MCF 10A (cell line): ENCODE results near the gene RNF212. TPM values are rescaled to one million over a fixed set of nuclear protein-coding genes. Genes with fewer than 3 reads are reported as not detected.

Experiments
- Bru-seq: library from RNA; stranded (reverse); fragments of 400-500 nt; gene quantifications from one replicate; lab custom pipeline; 2021; lab: Mats Ljungman, UMichigan
- BruChase-seq, 2 experiments: library from RNA; stranded (reverse); fragments of 400-500 nt; gene quantifications; one replicate each; lab custom pipeline; 2021; lab: Mats Ljungman, UMichigan
- BruUV-seq: library from RNA; stranded (reverse); fragments of 400-500 nt; replicated peaks from 2 replicates; lab custom pipeline; 2021; lab: Mats Ljungman, UMichigan
- CTCF ChIA-PET: fragments of 300-600 bp; sonication (Branson Sonifier 250); formaldehyde crosslinking; extraction: SDS; loops from one replicate; lab custom pipeline; 2021; ENCODE audit warnings: antibody characterized with exemption, inconsistent platforms; lab: Yijun Ruan, JAX
- POLR2A ChIA-PET: fragments of 300-600, 350-650 bp; sonication (Branson Sonifier 250); formaldehyde crosslinking; extraction: SDS; loops from one replicate; lab custom pipeline; 2020; ENCODE audit warnings: antibody characterized with exemption, inconsistent platforms; lab: Yijun Ruan, JAX
- DNase-seq: peaks from one replicate; pipeline ENCODE4 v3.0.0-alpha.2; 2018; ENCODE audit not compliant: unreplicated experiment
- H3K27ac Mint-ChIP-seq: one replicate; pipeline ENCODE4 v1.8.0; 2022; ENCODE audit warnings: mild to moderate bottlenecking, low read depth, mixed read lengths; ENCODE audit not compliant: unreplicated experiment
- H3K27me3 Mint-ChIP-seq: one replicate; pipeline ENCODE4 v1.8.0; 2022; ENCODE audit warnings: mixed read lengths; ENCODE audit not compliant: insufficient read depth, unreplicated experiment
- H3K36me3 Mint-ChIP-seq: one replicate; pipeline ENCODE4 v1.8.0; 2022; ENCODE audit warnings: mild to moderate bottlenecking, moderate library complexity, mixed read lengths; ENCODE audit not compliant: insufficient read depth, unreplicated experiment
- H3K4me1 Mint-ChIP-seq: one replicate; pipeline ENCODE4 v1.8.0; 2022; ENCODE audit warnings: mixed read lengths; ENCODE audit not compliant: insufficient read depth, unreplicated experiment
- H3K4me3 Mint-ChIP-seq: one replicate; pipeline ENCODE4 v1.8.0; 2022; ENCODE audit warnings: mild to moderate bottlenecking, moderate library complexity, mixed read lengths; ENCODE audit not compliant: unreplicated experiment
- H3K9me3 Mint-ChIP-seq: one replicate; pipeline ENCODE4 v1.8.0; 2022; ENCODE audit warnings: mixed read lengths; ENCODE audit not compliant: unreplicated experiment
- CTCF ChIP-seq: fragments of 200-600 bp; IDR thresholded peaks from one replicate; pipeline ENCODE4 v1.8.0; 2022; ENCODE audit warnings: antibody characterized with exemption, mild to moderate bottlenecking; ENCODE audit not compliant: unreplicated experiment
- intact Hi-C: fragments of 100-400 bp; cut with micrococcal nuclease; formaldehyde crosslinking; loops from 2 replicates; pipeline ENCODE4 v1.14.1; 2022
- long read RNA-seq: library from polyadenylated mRNA; stranded (forward); transcript quantifications from one replicate; pipeline ENCODE4 v2.0.0, GENCODE V29; 2022
- total RNA-seq: library from RNA; stranded (reverse); gene quantifications from 2 replicates; pipeline ENCODE4 v1.2.3, GENCODE V29; 2022

Gene RNF212
- not detected in 2 replicates for total RNA-seq
- Bru-seq, nascent RNA: not detected
- BruChase-seq, experiment 1, labeled RNA remaining after a 6-hour chase: percentile 5 among the genes with signal in this experiment
- percentile 3 among the genes with signal in this experiment for BruChase-seq, experiment 2, labeled RNA remaining after a 2-hour chase
- long read RNA-seq: 0 reads

- H3K27me3 Mint-ChIP-seq: peaks cover 55% of the 10 kb centered on the region
- TF ChIP-seq CTCF: no peak
- intact Hi-C loops: no loop called here
- BruUV-seq: no TSS peak
- no peak for DNase-seq
- ChIA-PET POLR2A (no interaction called here), CTCF (no interaction called here)
- H3K36me3 Mint-ChIP-seq: no peaks in the 10 kb centered on the region
- H3K27ac Mint-ChIP-seq: no peak within 1 kb of the TSS
- H3K4me1 Mint-ChIP-seq: peaks cover 17% of the 10 kb centered on the region
- H3K9me3 Mint-ChIP-seq: no peaks in the 10 kb centered on the region
- H3K4me3 Mint-ChIP-seq: no peak within 1 kb of the TSS
Measured at GRCh38 chr4:1113311-1114009, at the start of gene RNF212. RNF212 (minus strand) TSS chr4:1113564; CDS start chr4:1113464, 100 bp downstream.

GRCh38 chr4:1160351-1160750, 47.0 kb upstream of the RNF212 start:
- TF ChIP-seq CTCF: no peak
- no TSS peak for BruUV-seq
- POLR2A ChIA-PET: no interaction called here
- Mint-ChIP-seq H3K4me1 (no peaks in the 10 kb centered on the region), H3K27ac (no peak overlapping the region), H3K27me3 (peaks cover 31% of the 10 kb centered on the region), H3K4me3 (no peak overlapping the region), H3K9me3 (peaks cover 8% of the 10 kb centered on the region), H3K36me3 (no peaks in the 10 kb centered on the region)
- no peak for DNase-seq
- CTCF ChIA-PET: no interaction called here
- intact Hi-C loops: no loop called here

- BruUV-seq: no TSS peak
- H3K9me3 Mint-ChIP-seq: peaks cover 8% of the 10 kb centered on the region
- no peak for DNase-seq
- no peak overlapping the region for H3K27ac Mint-ChIP-seq
- H3K4me1 Mint-ChIP-seq: no peaks in the 10 kb centered on the region
- H3K27me3 Mint-ChIP-seq: peaks cover 61% of the 10 kb centered on the region
- ChIA-PET CTCF (interaction anchor here (0.6 to 3.7 kb wide), 3 partner anchors 11 to 98 kb away, joined by 3 to 13 read pairs (median 8); no protein-coding TSS in a partner anchor), POLR2A (no interaction called here)
- no peak for TF ChIP-seq CTCF
- intact Hi-C loops: no loop called here
- no peaks in the 10 kb centered on the region for H3K36me3 Mint-ChIP-seq
- no peak overlapping the region for H3K4me3 Mint-ChIP-seq
Measured at GRCh38 chr4:1156069-1156468, 42.7 kb upstream of the RNF212 start.

GRCh38 chr4:1155314-1155713, 42.0 kb upstream of the RNF212 start:
- intact Hi-C loops: no loop called here
- Mint-ChIP-seq H3K4me3 (no peak overlapping the region), H3K9me3 (peaks cover 8% of the 10 kb centered on the region), H3K4me1 (no peaks in the 10 kb centered on the region), H3K27ac (no peak overlapping the region), H3K36me3 (no peaks in the 10 kb centered on the region), H3K27me3 (peaks cover 61% of the 10 kb centered on the region)
- TF ChIP-seq CTCF: no peak
- BruUV-seq: no TSS peak
- ChIA-PET CTCF (interaction anchor here (1.5 kb wide), 1 partner anchor 10 kb away, joined by 7 read pairs; no protein-coding TSS in a partner anchor), POLR2A (interaction anchor here (1.0 kb wide), 1 partner anchor 135 kb away, joined by 5 read pairs; the partner anchor contains the start of gene MAEA)
- no peak for DNase-seq
